Stimulated activated CD8-positive, alpha-beta memory T cell treated with anti-CD3 and anti-CD28 coated beads, Interleukin-7, amount 100 ng/mL, for 1 hour (primary cell): ENCODE results near the gene AP2A2.

Experiments
- DNase-seq, 2 donors: peaks; one replicate each; pipeline ENCODE4 v3.0.0-alpha.2; 2020; ENCODE audit warnings: low read depth in 2 of 2

The AP2A2 gene

DNA sequence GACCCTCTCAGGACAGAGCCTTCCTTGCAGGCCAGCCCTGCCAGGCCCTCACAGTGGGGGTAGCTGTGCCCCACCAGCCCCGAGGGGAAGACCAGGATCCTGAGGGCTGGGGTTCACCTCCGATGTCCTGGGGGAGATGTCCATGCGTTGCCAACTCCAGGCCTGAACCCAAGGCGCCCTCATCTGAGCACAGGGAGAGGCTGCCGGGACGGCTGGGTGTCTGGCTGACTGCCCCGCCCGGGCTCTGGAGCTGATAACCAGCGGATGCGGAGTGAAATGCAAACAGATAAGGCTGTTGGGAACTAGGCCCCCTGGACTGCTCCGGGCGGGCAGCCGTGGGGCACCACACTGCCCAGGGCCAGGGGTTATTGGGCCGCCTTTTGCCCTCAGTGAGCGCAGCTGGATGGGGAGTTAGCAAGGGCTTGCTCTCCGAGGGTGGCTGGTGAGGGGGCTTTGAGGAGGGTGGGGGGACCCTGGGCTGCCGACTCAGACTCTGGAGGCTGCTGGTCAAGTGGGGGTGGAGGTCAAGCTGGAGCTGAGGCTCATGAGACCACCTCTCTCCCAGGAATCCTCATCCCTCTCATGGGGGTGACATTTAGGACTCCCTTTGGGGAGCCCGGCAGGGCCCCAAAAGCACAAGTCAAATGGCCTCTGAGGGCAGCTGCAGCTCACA is 116.4 kb downstream of the AP2A2 start:
- DNase-seq, result no peak

GRCh38 chr11:1042626-1043562 is 117.2 kb downstream of the AP2A2 start:
- no peak for DNase-seq

- no peak for DNase-seq
Measured at GRCh38 chr11:1043563-1044096, 118.0 kb downstream of the AP2A2 start.

DNA sequence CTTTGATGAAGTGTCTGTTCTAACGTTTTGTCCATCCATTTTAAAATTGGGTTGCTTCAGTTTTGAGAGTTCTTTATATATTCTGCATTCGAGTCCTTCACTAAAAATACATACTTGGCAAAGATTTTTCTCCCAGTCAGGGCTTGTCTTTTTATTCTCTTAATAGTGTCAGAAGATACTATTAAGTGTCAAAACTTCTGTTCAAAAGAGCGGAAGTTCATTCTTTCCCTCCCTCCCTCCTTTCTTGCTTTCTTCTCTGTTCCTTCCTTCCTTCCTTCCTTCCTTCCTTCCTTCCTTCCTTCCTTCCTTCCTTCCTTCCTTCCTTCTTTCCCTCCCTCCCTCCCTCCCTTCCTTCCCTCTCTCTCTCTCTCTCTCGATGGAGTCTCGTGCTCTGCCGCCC is 118.5 kb downstream of the AP2A2 start:
- DNase-seq, result no peak

- no peak for DNase-seq
Measured at GRCh38 chr11:1047595-1048156, 122.0 kb downstream of the AP2A2 start.

GRCh38 chr11:1048375-1049070 is 122.9 kb downstream of the AP2A2 start:
- no peak for DNase-seq

GRCh38 chr11:1049071-1049405 is 123.4 kb downstream of the AP2A2 start:
- no peak for DNase-seq

GRCh38 chr11:1049431-1049891 is 123.8 kb downstream of the AP2A2 start:
- DNase-seq, result no peak

DNA sequence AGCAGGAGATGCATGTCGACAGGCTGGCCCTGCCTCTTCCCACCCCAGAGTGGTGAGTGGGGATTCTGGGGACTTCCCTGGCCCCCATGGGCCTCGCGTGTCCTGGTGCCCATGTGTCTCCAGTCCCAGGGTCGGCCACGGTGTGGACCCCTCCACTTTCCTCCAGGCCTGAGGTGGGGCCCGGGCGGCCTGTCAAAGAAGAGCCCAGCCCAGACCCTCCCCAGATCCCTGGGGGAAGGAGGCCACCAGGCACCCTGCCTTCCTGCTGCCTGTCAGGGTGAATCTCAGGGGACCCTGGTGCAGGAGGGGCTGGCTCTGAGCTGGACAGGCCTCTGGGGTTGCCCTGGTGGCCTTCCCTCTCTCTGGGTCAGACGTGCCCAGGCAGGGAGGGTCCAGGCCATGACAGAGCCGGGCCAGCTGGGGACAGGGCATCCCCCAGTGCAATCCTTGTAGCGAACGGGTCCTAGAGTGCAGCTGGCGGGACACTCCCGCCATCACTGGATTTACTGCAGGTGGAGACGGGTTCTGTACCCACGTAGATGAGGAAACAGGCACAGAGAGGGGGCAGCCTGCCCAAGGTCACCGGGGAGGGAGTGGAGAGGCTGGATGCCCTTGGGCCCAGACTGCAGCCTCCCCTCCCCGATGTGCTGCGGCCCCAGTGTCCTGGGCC is 124.4 kb downstream of the AP2A2 start:
- DNase-seq, result no peak

- peak; percentile 44 to 49 for DNase-seq
Measured at GRCh38 chr11:1050581-1051355, 125.1 kb downstream of the AP2A2 start.

DNA sequence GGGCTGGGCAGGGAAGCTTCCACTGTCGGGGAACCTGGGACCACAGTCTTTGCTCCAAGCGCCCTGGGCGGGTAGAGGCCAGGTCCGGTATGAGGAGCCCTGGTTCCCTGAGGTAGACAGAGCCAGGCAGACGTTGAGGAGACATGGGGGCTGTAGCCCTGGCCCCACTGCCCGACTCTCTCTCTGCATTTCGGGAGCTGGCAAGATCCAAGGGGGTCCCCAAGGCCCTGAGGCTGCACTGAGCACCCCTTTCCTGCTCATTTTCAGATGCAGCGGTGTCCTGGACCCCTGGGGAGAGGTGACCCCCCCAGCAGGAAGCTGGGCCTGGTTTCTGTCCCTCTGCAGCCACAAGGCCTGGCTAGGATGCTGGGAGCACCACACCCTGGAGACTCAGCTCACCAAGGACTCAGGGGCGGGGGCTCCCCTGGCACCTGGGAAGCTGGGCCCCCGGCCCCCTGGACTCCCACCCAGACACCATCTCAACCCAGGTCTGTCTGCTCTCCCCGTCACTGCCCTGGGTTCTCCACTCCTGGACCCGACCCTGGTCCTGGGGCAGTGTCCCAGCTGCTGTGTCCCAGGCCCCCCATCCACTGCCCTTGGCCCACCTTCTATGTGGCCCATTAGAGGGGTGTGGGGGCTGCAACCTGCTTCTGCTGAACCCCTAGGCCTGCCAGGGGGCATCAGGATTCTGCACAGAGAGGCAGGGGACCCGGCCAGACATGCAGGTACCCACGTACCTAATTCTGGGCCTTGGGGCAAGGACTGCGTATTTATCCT is 125.9 kb downstream of the AP2A2 start:
- no peak for DNase-seq

- no peak for DNase-seq
Measured at GRCh38 chr11:1052133-1053011, 126.7 kb downstream of the AP2A2 start.

GRCh38 chr11:1053121-1053901 is 127.6 kb downstream of the AP2A2 start:
- no peak for DNase-seq

- no peak for DNase-seq
Measured at GRCh38 chr11:1054143-1055108, 128.8 kb downstream of the AP2A2 start.

- no peak for DNase-seq
Measured at GRCh38 chr11:1055109-1055703, 129.5 kb downstream of the AP2A2 start.
